ENCODE results near the gene OPCML.

DNA sequence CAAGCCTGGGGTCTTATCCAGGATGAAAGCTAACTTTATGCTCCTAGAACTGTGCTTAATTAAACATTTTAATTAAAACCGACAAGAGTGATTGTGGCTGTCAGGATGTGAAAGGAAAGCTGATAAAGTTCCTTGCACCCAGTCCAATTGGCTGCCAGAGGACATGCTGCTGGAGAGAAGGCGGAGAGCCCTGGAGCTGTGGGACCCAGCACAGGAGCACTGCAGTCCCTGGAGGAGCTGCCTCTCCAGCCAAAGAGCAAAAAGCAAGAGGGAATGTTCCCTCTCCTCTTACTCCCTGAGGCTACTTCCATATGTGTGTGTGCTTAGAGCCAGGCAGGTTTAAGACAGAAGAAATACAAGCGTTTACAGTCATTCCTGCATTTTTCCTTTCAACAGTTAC, 118.6 kb downstream of the OPCML start:
- TF ChIP-seq, protein P1, sequence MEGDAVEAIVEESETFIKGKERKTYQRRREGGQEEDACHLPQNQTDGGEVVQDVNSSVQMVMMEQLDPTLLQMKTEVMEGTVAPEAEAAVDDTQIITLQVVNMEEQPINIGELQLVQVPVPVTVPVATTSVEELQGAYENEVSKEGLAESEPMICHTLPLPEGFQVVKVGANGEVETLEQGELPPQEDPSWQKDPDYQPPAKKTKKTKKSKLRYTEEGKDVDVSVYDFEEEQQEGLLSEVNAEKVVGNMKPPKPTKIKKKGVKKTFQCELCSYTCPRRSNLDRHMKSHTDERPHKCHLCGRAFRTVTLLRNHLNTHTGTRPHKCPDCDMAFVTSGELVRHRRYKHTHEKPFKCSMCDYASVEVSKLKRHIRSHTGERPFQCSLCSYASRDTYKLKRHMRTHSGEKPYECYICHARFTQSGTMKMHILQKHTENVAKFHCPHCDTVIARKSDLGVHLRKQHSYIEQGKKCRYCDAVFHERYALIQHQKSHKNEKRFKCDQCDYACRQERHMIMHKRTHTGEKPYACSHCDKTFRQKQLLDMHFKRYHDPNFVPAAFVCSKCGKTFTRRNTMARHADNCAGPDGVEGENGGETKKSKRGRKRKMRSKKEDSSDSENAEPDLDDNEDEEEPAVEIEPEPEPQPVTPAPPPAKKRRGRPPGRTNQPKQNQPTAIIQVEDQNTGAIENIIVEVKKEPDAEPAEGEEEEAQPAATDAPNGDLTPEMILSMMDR (conservative IDR thresholded peaks at IDR 0.05): no peak
- TF ChIP-seq EZH2 (IDR thresholded peaks at IDR 0.05; ENCODE audit: low read depth): no peak

All from PC-9 (cell line).